Right cardiac atrium (tissue), 5 donors: ENCODE data around the gene ADAM8. TPM values are rescaled to one million over a fixed set of nuclear protein-coding genes. Genes with fewer than 3 reads are reported as not detected.

Source experiments
- ATAC-seq, 2 donors: fragments of 200-7000 bp; cut with Tn5 transposase; one replicate each; pipeline versions ENCODE4 v1.8.0 to v1.9.1; 2020; ENCODE audit warnings: moderate library complexity in 2 of 2, mild to moderate bottlenecking in 1 of 2
- DNase-seq, 3 donors: peaks; one replicate each; pipeline ENCODE4 v3.0.0-alpha.2; 2020
- H3K27ac ChIP-seq: one replicate; pipeline ENCODE4 v1.5.1; 2013; ENCODE audit warnings: mild to moderate bottlenecking, low read length, control low read depth, moderate library complexity
- H3K27me3 ChIP-seq: one replicate; pipeline ENCODE4 v1.6.1; 2013; ENCODE audit not compliant: control insufficient read depth, insufficient read depth
- H3K4me1 ChIP-seq: one replicate; pipeline ENCODE4 v1.6.1; 2013; ENCODE audit warnings: low read length; ENCODE audit not compliant: control insufficient read depth, insufficient read depth
- H3K4me3 ChIP-seq: one replicate; pipeline ENCODE4 v1.5.1; 2013; ENCODE audit warnings: low read length, control low read depth
- H3K9me3 ChIP-seq: one replicate; pipeline ENCODE4 v1.6.1; 2013; ENCODE audit warnings: low read length; ENCODE audit not compliant: control insufficient read depth
- WGBS: extraction: QIAGEN DNeasy Blood & Tissue Kit; methylation state at CpG from one replicate; pipeline ENCODE4 v1.1.7; 2013; 5-methylcytosine and 5-hydroxymethylcytosine counted together
- intact Hi-C, 4 donors: fragments of 100-400 bp; cut with DNase I; formaldehyde crosslinking; loops; one replicate each; pipeline versions ENCODE4 v1.11.0 to v1.14.0; 2022 to 2023
- microRNA-seq, 2 donors: library from miRNA; unstranded; fragments of <30 nt; microRNA quantifications; one replicate each; pipeline ENCODE4 v1.2.0, GENCODE V29; 2020 to 2021
- polyA plus RNA-seq: library from polyadenylated mRNA; stranded (reverse); fragments of 200-250 nt; gene quantifications from one replicate; pipeline ENCODE4 v1.2.3, GENCODE V29; 2013
- total RNA-seq, 4 donors: library from RNA; stranded (reverse); fragmentation: NEBNext Ultra II Directional; extraction: Animal tissue kit (Norgen Biotek cat#: 25700); gene quantifications; one replicate each; pipeline ENCODE4 v1.2.1, GENCODE V29; 2021
- donor health status: healthy with polysubstance abuse.
- donor health status: DM: no; HTN: yes; CAD: no.
- donor health status: DM: no; HTN: no; CAD: no.
- donor health status: DM: no; HTN: yes; CAD: no; lungs with severe emphysema.
- donor health status: DM: yes; HTN: yes; CAD: no.

ADAM8 gene
- total and polyA plus RNA-seq, 5 donors: 0.50 to 2.1 (median 1.4) TPM

- H3K27ac ChIP-seq: no peak overlapping the region
- H3K4me3 ChIP-seq: no peak overlapping the region
- peak in 2 of 3 donors; percentile 28 to 46 for DNase-seq
- no peaks in the 10 kb centered on the region for H3K4me1 ChIP-seq
- H3K9me3 ChIP-seq: no peaks in the 10 kb centered on the region
- no peaks in the 10 kb centered on the region for H3K27me3 ChIP-seq
- WGBS: 85% methylated on average over 28 of the region's 28 CpGs
- intact Hi-C loops: no loop called here
- no peak for ATAC-seq
These were observed 61.9 kb downstream of the ADAM8 start for GRCh38 chr10:133214468-133215410.

- 86% methylated on average over 32 of the region's 32 CpGs for WGBS
- no peak for ATAC-seq
- no peak overlapping the region for H3K4me3 ChIP-seq
- no peak overlapping the region for H3K27ac ChIP-seq
- no peaks in the 10 kb centered on the region for H3K9me3 ChIP-seq
- no peaks in the 10 kb centered on the region for H3K4me1 ChIP-seq
- DNase-seq: peak in 2 of 3 donors; percentile 26 to 35
- H3K27me3 ChIP-seq: no peaks in the 10 kb centered on the region
- intact Hi-C loops: no loop called here
These were observed 62.8 kb downstream of the ADAM8 start for GRCh38 chr10:133213641-133214467.

GRCh38 chr10:133212853-133213494 is 63.7 kb downstream of the ADAM8 start:
- DNase-seq (peak in 2 of 3 donors; percentile 39 to 40), ATAC-seq (no peak)
- H3K27ac ChIP-seq: no peak overlapping the region
- H3K9me3 ChIP-seq: no peaks in the 10 kb centered on the region
- no peak overlapping the region for H3K4me3 ChIP-seq
- 92% methylated on average over 20 of the region's 20 CpGs for WGBS
- no peaks in the 10 kb centered on the region for H3K4me1 ChIP-seq
- no peaks in the 10 kb centered on the region for H3K27me3 ChIP-seq
- intact Hi-C loops: no loop called here

Small RNA genes lying within 50 kb of the gene (microRNA-seq; reads per million reads assigned to microRNA genes)
- 12.6 to 18.7 reads per million in 2 donors for gene MIR202

Other genes with a start within 250 kb of the ADAM8 start
- under 1 TPM in 1 of 4 donors, not detected in 3; 0.14 TPM for gene ADGRA1, start 188.9 kb downstream of the ADAM8 start, total RNA-seq
- 0.02 TPM for gene ADGRA1, start 188.9 kb downstream of the ADAM8 start, polyA plus RNA-seq
- 1 to 10 TPM in 2 of 4 donors, under 1 TPM in 2; 0.41 to 1.4 (median 0.91) TPM for gene KNDC1, start 116.6 kb downstream of the ADAM8 start, total RNA-seq
- 0.23 TPM for gene KNDC1, start 116.6 kb downstream of the ADAM8 start, polyA plus RNA-seq
- not detected for gene UTF1, start 46.7 kb downstream of the ADAM8 start, total RNA-seq
- not detected for gene UTF1, start 46.7 kb downstream of the ADAM8 start, polyA plus RNA-seq
- under 1 TPM; 0.45 to 0.89 (median 0.68) TPM for gene VENTX, start 39.0 kb downstream of the ADAM8 start, total RNA-seq
- gene VENTX, start 39.0 kb downstream of the ADAM8 start, polyA plus RNA-seq: 0.48 TPM
- gene TUBGCP2, start 32.0 kb upstream of the ADAM8 start, total RNA-seq: 10 to 100 TPM; 34.9 to 45.9 (median 37.4) TPM
- gene TUBGCP2, start 32.0 kb upstream of the ADAM8 start, polyA plus RNA-seq: 23.0 TPM
- 10 to 100 TPM; 40.2 to 51.8 (median 49.2) TPM for gene ZNF511, start 32.0 kb upstream of the ADAM8 start, total RNA-seq
- gene ZNF511, start 32.0 kb upstream of the ADAM8 start, polyA plus RNA-seq: 60.8 TPM
- not detected for gene CALY, start 60.0 kb upstream of the ADAM8 start, total RNA-seq
- gene CALY, start 60.0 kb upstream of the ADAM8 start, polyA plus RNA-seq: 0.18 TPM
- not detected for gene PRAP1, start 70.5 kb upstream of the ADAM8 start, total RNA-seq
- not detected for gene PRAP1, start 70.5 kb upstream of the ADAM8 start, polyA plus RNA-seq
- 10 to 100 TPM; 19.7 to 25.0 (median 21.8) TPM for gene FUOM, start 81.2 kb upstream of the ADAM8 start, total RNA-seq
- gene FUOM, start 81.2 kb upstream of the ADAM8 start, polyA plus RNA-seq: 26.9 TPM
- gene ECHS1, start 96.5 kb upstream of the ADAM8 start, total RNA-seq: 100 to 1,000 TPM in 2 of 4 donors, 10 to 100 TPM in 2; 91.0 to 124 (median 107) TPM
- gene ECHS1, start 96.5 kb upstream of the ADAM8 start, polyA plus RNA-seq: 177 TPM
- gene PAOX, start 102.4 kb upstream of the ADAM8 start, total RNA-seq: 1 to 10 TPM; 2.9 to 3.4 (median 3.2) TPM
- 2.7 TPM for gene PAOX, start 102.4 kb upstream of the ADAM8 start, polyA plus RNA-seq
- gene MTG1, start 117.3 kb upstream of the ADAM8 start, total RNA-seq: 10 to 100 TPM; 17.2 to 21.7 (median 19.9) TPM
- 25.3 TPM for gene MTG1, start 117.3 kb upstream of the ADAM8 start, polyA plus RNA-seq
- gene SPRN, start 147.8 kb upstream of the ADAM8 start, total RNA-seq: not detected
- gene SPRN, start 147.8 kb upstream of the ADAM8 start, polyA plus RNA-seq: 0.11 TPM
- 1 to 10 TPM in 1 of 4 donors, under 1 TPM in 3; 0.56 to 1.4 (median 0.88) TPM for gene SCART1, start 177.1 kb upstream of the ADAM8 start, total RNA-seq
- gene SCART1, start 177.1 kb upstream of the ADAM8 start, polyA plus RNA-seq: 0.29 TPM